Pancreas (tissue), 10 donors: ENCODE results near the gene LCT. TPM values are rescaled to one million over a fixed set of nuclear protein-coding genes. Genes with fewer than 3 reads are reported as not detected.

ENCODE experiments used
- ATAC-seq, 4 donors: fragments of 200-7000 bp; cut with Tn5 transposase; one replicate each; pipeline versions ENCODE4 v1.8.0 to v1.9.1; 2020; ENCODE audit warnings: mild to moderate bottlenecking in 4 of 4, moderate library complexity in 4 of 4
- DNase-seq, 6 donors: peaks; one replicate each; pipeline ENCODE4 v3.0.0-alpha.2; 2020
- FAIRE-seq: peaks from 2 replicates; lab custom pipeline; 2012; peaks lifted over from hg19 to GRCh38; lab: Jason Lieb, UNC
- H3K27ac ChIP-seq, 4 donors: fragments of 200-600 bp; sonication (generic); 1 replicate in 3 of 4; 2 replicates in 1 of 4; pipeline versions ENCODE4 v1.5.0 to v1.8.0; 2020
- H3K27me3 ChIP-seq, 4 donors: fragments of 200-600 bp; one replicate each; pipeline ENCODE4 v1.8.0; 2021
- H3K36me3 ChIP-seq, 3 donors: fragments of 200-600 bp; sonication (generic) in 1 of 3; one replicate each; pipeline versions ENCODE4 v1.5.0 to v1.8.0; 2020 to 2021
- H3K4me1 ChIP-seq, 3 donors: fragments of 200-600 bp; one replicate each; pipeline ENCODE4 v1.8.0; 2021
- H3K4me3 ChIP-seq, 4 donors: fragments of 200-600 bp; sonication (generic) in 2 of 4; one replicate each; pipeline versions ENCODE4 v1.5.0 to v1.8.0; 2020 to 2021
- H3K9me3 ChIP-seq, 4 donors: fragments of 200-600 bp; one replicate each; pipeline ENCODE4 v1.8.0; 2021
- CTCF ChIP-seq, 4 donors: fragments of 200-600 bp; sonication (generic) in 3 of 4; IDR thresholded peaks; one replicate each; pipeline versions ENCODE4 v1.5.0 to v1.8.0; 2021; ENCODE audit warnings: antibody characterized with exemption in 4 of 4
- WGBS, 2 donors: extraction: QIAGEN DNeasy Blood & Tissue Kit; methylation state at CpG; one replicate each; pipeline ENCODE4 v1.1.7; 2013; 5-methylcytosine and 5-hydroxymethylcytosine counted together
- intact Hi-C, 3 donors: fragments of 100-400 bp; cut with DNase I; formaldehyde crosslinking; loops; one replicate each; pipeline versions ENCODE4 v1.11.1 to v1.14.2; 2022
- polyA plus RNA-seq, 2 donors: library from polyadenylated mRNA; stranded (reverse); fragments of 200-250 nt; gene quantifications; one replicate each; pipeline ENCODE4 v1.2.3, GENCODE V29; 2013
- total RNA-seq, 6 donors: library from RNA; stranded (reverse); fragmentation: NEBNext Ultra II Directional in 4 of 6; extraction: Animal tissue kit (Norgen Biotek cat#: 25700) in 4 of 6; gene quantifications; one replicate each; pipeline versions ENCODE4 v1.2.1 to v1.2.4, GENCODE V29; 2021 to 2023
- donor health status: healthy with polysubstance abuse.
- donor health status: DM: no; HTN: no; CAD: no; lungs with moderate emphysema.
- donor health status: DM: no; HTN: no; CAD: no.
- donor health status: control.
- donor health status: control.
- donor health status: Bipolar disorder and iron deficiency.
- donor health status: DM: yes; HTN: yes; CAD: no.
- donor health status: DM: no; HTN: no; CAD: no.
- donor health status: DM: no; HTN: no; CAD: no.
- donor health status: DM: yes; HTN: yes; CAD: no.

LCT gene
- total and polyA plus RNA-seq, 8 donors = under 0.01 to 0.06 TPM; not detected in 6

DNA sequence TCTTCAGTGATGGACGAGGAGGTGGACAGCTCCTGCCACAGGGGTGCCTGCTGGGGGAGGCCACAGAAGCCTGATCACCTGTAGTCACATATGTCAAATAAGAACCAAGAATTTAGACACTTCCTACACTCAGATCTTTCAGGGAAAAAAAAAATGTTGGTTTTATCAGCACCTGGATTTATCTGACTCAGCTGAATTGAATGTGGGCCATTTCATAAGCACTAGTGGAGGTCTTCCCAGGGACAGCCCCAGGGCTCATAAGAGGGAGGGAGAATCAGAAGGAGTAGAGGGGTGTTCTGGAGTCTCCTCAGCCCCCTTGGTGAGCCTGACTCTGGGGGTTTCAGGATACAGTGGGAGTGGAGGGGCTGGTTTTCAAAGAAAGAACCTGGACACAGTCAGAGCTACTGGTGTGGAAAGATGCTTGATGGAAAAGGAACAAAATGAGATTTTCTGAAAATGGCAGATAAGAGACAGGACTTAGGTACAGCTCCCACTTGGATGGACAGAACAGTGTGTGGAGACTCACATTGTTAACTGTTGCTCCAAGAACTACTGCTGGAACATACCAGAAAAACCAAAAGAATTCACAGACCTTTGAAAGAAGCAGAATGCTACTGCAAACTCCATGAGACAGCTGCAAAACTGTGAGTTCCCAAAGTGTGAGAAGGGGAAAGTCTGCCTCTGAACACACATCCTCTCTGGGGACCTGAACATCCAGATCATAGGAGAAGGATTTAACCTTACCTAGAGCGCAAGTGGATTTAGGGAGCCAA lies 45.4 kb downstream of the LCT start:
- peaks cover 0 to 6% (median 0%) of the 10 kb centered on the region in 3 donors for H3K36me3 ChIP-seq
- no peak overlapping the region for H3K4me3 ChIP-seq
- H3K9me3 ChIP-seq = no peaks in the 10 kb centered on the region
- DNase-seq = no peak
- no peak for TF ChIP-seq CTCF (IDR thresholded peaks at IDR 0.05)
- intact Hi-C loops = no loop called here
- no peak overlapping the region for H3K27ac ChIP-seq
- H3K27me3 ChIP-seq = no peaks in the 10 kb centered on the region
- 95 to 97% methylated on average over 2 of the region's 2 CpGs for WGBS, 2 donors
- peak in 1 of 4 donors; percentile 11 for ATAC-seq
- no peak for FAIRE-seq
- H3K4me1 ChIP-seq = no peaks in the 10 kb centered on the region

GRCh38 chr2:135790423-135790822 lies 46.6 kb downstream of the LCT start:
- ATAC-seq = no peak
- no peak overlapping the region for H3K4me3 ChIP-seq
- WGBS, 2 donors = 82 to 84% methylated on average over 10 of the region's 10 CpGs
- peaks cover 0 to 6% (median 0%) of the 10 kb centered on the region in 3 donors for H3K36me3 ChIP-seq
- no peaks in the 10 kb centered on the region for H3K9me3 ChIP-seq
- no peak for DNase-seq
- FAIRE-seq = no peak
- H3K27ac ChIP-seq = no peak overlapping the region
- intact Hi-C loops = no loop called here
- no peak for TF ChIP-seq CTCF (IDR thresholded peaks at IDR 0.05)
- H3K4me1 ChIP-seq = no peaks in the 10 kb centered on the region
- no peaks in the 10 kb centered on the region for H3K27me3 ChIP-seq

DNA sequence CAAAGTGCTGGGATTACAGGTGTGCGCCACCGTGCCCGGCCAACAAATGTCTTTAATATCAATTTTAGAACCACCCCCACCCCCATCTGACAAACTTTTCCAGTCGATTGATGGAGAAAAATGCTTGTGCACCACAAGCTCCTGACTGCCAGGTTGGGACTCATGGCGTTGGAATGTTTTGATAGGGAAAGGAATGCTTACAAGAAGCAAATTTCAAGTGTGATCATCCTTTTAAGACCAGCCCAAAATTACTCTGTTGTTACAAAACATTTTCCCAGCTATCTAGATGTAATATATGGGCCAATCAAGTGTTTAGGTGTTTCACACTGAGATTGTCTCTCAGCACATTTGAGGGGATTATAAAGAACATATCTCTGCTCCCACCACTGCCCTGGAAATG lies 50.2 kb downstream of the LCT start:
- DNase-seq = no peak
- Histone ChIP-seq H3K4me1 (no peaks in the 10 kb centered on the region), H3K27ac (no peak overlapping the region), H3K36me3 (peaks cover 4 to 34% (median 4%) of the 10 kb centered on the region in 3 donors), H3K27me3 (no peaks in the 10 kb centered on the region), H3K4me3 (no peak overlapping the region), H3K9me3 (no peaks in the 10 kb centered on the region)
- no peak for ATAC-seq
- WGBS, 2 donors = 91 to 94% methylated on average over 5 of the region's 5 CpGs
- intact Hi-C loops = no loop called here
- no peak for FAIRE-seq
- TF ChIP-seq CTCF (IDR thresholded peaks at IDR 0.05) = no peak

GRCh38 chr2:135785032-135785431 lies 52.0 kb downstream of the LCT start:
- no peaks in the 10 kb centered on the region for H3K27me3 ChIP-seq
- WGBS, 2 donors = 94 to 95% methylated on average over 2 of the region's 2 CpGs
- intact Hi-C loops = no loop called here
- peaks cover 10 to 52% (median 22%) of the 10 kb centered on the region in 3 donors for H3K36me3 ChIP-seq
- no peak for DNase-seq
- no peaks in the 10 kb centered on the region for H3K9me3 ChIP-seq
- TF ChIP-seq CTCF (IDR thresholded peaks at IDR 0.05) = no peak
- FAIRE-seq = no peak
- ATAC-seq = peak in 1 of 4 donors; percentile 15
- no peaks in the 10 kb centered on the region for H3K4me1 ChIP-seq
- H3K27ac ChIP-seq = no peak overlapping the region
- H3K4me3 ChIP-seq = no peak overlapping the region

GRCh38 chr2:135783439-135783838 lies 53.5 kb downstream of the LCT start:
- DNase-seq = no peak
- Histone ChIP-seq H3K9me3 (no peaks in the 10 kb centered on the region), H3K27me3 (no peaks in the 10 kb centered on the region), H3K27ac (no peak overlapping the region), H3K4me3 (no peak overlapping the region), H3K4me1 (no peaks in the 10 kb centered on the region), H3K36me3 (peaks cover 10 to 62% (median 29%) of the 10 kb centered on the region in 3 donors)
- no peak for ATAC-seq
- 73 to 76% methylated on average over 3 of the region's 3 CpGs for WGBS, 2 donors
- intact Hi-C loops = no loop called here
- TF ChIP-seq CTCF (IDR thresholded peaks at IDR 0.05) = no peak
- FAIRE-seq = no peak
